Lower leg skin (tissue), 4 donors: ENCODE measurements around the gene GRIK4. TPM values are rescaled to one million over a fixed set of nuclear protein-coding genes. Genes with fewer than 3 reads are reported as not detected.

ENCODE experiments used
- DNase-seq, 2 donors: peaks; one replicate each; pipeline ENCODE4 v3.0.0-alpha.2; 2019; ENCODE audit warnings: low spot score in 2 of 2
- H3K4me3 ChIP-seq: fragments of 200-600 bp; sonication (generic); 2 replicates; pipeline ENCODE4 v1.5.1; 2017; ENCODE audit warnings: mild to moderate bottlenecking, low read depth; ENCODE audit not compliant: poor library complexity, severe bottlenecking
- CTCF ChIP-seq, 3 donors: fragments of 450-650 bp; IDR thresholded peaks; one replicate each; pipeline ENCODE4 v1.5.1; 2016; ENCODE audit warnings: antibody characterized with exemption in 3 of 3, mild to moderate bottlenecking in 3 of 3, moderate library complexity in 2 of 3
- POLR2A ChIP-seq, 2 donors: fragments of 450-650 bp; IDR thresholded peaks; one replicate each; pipeline ENCODE4 v1.6.1; 2016 to 2017; ENCODE audit warnings: antibody characterized with exemption in 2 of 2, mild to moderate bottlenecking in 1 of 2, moderate library complexity in 1 of 2
- WGBS, 2 donors: methylation state at CpG; one replicate each; pipeline ENCODE4 v1.1.5; 2018; 5-methylcytosine and 5-hydroxymethylcytosine counted together
- intact Hi-C: fragments of 100-400 bp; cut with DNase I; formaldehyde crosslinking; loops from one replicate; pipeline ENCODE4 v1.15.0; 2023; ENCODE audit warnings: low total_unique reads
- total RNA-seq, 4 donors: library from RNA; depleted of rRNA; stranded (reverse); fragments of >200 nt; gene quantifications; one replicate each; pipeline ENCODE4 v1.1.0, GENCODE V29; 2016

The GRIK4 gene
- total RNA-seq, 4 donors from 2014 or later: 0.06 to 0.67 TPM; not detected in 2

- DNase-seq: no peak
- H3K4me3 ChIP-seq: no peak overlapping the region
- TF ChIP-seq CTCF (IDR thresholded peaks at IDR 0.05) (no peak), POLR2A (IDR thresholded peaks at IDR 0.05) (no peak)
- 90 to 94% methylated on average over 7 of the region's 7 CpGs for WGBS, 2 donors
- intact Hi-C loops: loop anchor here (5.0 kb wide), 1 partner anchor 442 kb away; the partner anchor contains the start of gene GRIK4
Measured at GRCh38 chr11:120954381-120954780, 442.8 kb downstream of the GRIK4 start.

GRCh38 chr11:120956710-120957495 lies 445.4 kb downstream of the GRIK4 start:
- DNase-seq: no peak
- intact Hi-C loops: no loop called here
- no peak overlapping the region for H3K4me3 ChIP-seq
- 74 to 75% methylated on average over 15 to 16 of the region's 16 CpGs for WGBS, 2 donors
- no peak for TF ChIP-seq POLR2A (IDR thresholded peaks at IDR 0.05)
- TF ChIP-seq CTCF (IDR thresholded peaks at IDR 0.05): no peak

GRCh38 chr11:120958185-120958584 lies 446.6 kb downstream of the GRIK4 start:
- TF ChIP-seq CTCF (IDR thresholded peaks at IDR 0.05): no peak
- TF ChIP-seq POLR2A (IDR thresholded peaks at IDR 0.05): no peak
- DNase-seq: no peak
- H3K4me3 ChIP-seq: no peak overlapping the region
- intact Hi-C loops: no loop called here
- WGBS, 2 donors: 91 to 94% methylated on average over 14 of the region's 14 CpGs

- no peak for TF ChIP-seq POLR2A (IDR thresholded peaks at IDR 0.05)
- TF ChIP-seq CTCF (IDR thresholded peaks at IDR 0.05): no peak
- intact Hi-C loops: no loop called here
- 72 to 90% methylated on average over 3 of the region's 3 CpGs for WGBS, 2 donors
- no peak for DNase-seq
- no peak overlapping the region for H3K4me3 ChIP-seq
Measured at GRCh38 chr11:120959189-120959588, 447.6 kb downstream of the GRIK4 start.

GRCh38 chr11:120964857-120965256 lies 453.3 kb downstream of the GRIK4 start:
- TF ChIP-seq POLR2A (IDR thresholded peaks at IDR 0.05) (no peak), CTCF (IDR thresholded peaks at IDR 0.05) (no peak)
- intact Hi-C loops: no loop called here
- 78 to 85% methylated on average over 1 of the region's 1 CpG for WGBS, 2 donors
- H3K4me3 ChIP-seq: no peak overlapping the region
- DNase-seq: no peak
